Fibroblast of skin of abdomen (primary cell): ENCODE results near the gene SLC24A3.

Experiments used
- DNase-seq: peaks from one replicate; pipeline ENCODE4 v3.0.0-alpha.2; 2013

The SLC24A3 gene

GRCh38 chr20:19272976-19273654, 60.7 kb downstream of the SLC24A3 start:
- no peak for DNase-seq

DNA sequence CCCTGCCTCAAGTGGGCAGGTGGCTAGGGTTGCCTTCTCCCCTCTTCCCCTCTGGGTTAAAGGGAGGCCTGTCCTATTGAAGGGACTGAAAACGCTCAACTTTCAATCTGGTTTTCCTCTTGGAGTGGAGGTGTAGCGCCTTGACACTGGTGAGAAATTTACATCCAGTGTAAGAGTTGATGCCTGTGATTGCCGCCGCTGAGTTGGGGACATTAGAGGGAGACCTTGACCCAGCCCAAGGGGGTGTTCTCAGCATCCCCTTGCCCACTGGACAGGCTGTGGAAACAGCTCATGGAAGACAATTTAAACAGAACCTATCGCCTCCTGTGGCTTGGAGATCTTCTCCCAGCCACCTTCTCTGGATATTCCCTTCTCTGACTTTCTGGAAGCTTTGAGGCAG, 61.6 kb downstream of the SLC24A3 start:
- DNase-seq = no peak

DNA sequence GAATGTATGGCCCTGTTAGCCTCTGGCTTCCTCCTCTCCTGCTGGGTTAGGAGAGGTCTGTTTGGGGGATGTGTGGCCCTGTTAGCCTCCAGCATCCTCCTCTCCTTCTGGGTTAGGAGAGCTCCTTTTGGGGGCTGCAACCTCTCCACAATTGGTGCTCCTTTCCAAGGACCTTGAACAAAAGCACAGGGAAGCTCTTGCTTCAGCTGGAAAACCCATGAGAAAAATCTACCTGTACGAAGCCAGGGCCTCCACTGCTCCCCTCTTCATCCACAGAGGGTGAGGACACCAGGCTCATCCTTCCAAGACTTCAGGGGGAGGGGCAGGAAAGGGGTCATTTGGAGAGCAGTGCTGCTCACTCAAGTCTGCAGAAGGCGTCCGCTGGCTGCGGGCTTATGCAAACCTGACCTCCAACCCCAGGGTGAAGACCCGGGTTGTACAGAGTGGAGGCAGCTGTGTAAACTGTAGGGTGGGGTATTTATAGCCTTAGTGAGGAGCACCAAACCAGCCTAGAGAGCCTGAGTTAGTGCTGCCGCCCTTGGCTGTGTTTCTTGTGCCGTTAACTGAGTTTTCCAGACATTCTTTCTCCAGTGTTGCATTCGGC, 62.1 kb downstream of the SLC24A3 start:
- no peak for DNase-seq

DNA sequence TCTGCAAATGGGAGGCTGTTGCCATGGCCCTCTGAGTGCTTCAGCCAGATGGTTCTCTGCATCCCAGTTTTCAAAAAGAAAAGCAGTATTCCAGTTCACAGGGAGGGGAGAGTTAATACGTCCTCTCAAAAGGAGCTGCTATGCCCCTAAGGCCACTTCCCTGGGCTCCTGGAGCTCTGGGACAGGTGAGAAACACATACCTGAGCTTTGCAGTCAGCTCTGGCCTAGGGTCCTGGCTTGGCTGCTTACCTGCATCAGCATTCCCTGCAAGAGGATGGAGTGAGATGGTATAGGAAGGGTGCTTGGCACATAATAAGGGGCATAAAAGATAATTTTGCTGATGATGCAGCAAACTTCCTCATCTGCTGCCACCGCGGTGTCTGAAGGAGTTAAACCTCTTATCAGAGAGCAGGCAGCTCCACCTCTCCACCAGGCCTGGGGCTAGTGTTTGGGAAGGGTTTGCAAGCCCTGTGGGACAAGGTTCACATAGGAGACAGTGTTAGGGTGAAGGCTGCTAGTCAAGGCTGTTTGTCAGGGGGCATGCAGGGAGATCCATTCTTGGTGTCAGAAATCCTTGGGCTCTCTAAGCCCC, 62.7 kb downstream of the SLC24A3 start:
- no peak for DNase-seq

DNA sequence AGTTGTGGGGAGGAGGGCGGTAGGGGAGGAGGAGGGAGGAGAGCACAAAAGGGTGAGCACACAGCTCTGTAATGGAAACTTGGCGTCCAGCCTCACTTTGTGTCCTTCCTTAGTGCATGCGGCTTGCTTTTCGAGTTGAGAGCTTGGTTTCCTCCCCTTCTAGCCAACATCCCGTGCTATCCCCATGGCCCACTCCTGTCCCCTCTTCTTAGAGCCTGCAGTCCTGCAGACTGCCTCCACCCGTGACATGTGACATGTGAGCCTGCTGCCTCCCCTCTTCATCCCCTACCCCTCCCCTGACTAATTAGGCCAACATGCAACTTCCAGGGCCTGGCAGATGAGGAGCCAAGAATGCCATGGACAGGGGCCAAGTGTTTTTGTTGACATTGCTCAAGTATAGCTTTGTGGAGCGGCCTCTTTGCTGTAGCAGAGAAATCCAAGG, 63.2 kb downstream of the SLC24A3 start:
- DNase-seq = peak; percentile 11

- DNase-seq = no peak
These were observed 64.9 kb downstream of the SLC24A3 start for GRCh38 chr20:19277381-19277780.

DNA sequence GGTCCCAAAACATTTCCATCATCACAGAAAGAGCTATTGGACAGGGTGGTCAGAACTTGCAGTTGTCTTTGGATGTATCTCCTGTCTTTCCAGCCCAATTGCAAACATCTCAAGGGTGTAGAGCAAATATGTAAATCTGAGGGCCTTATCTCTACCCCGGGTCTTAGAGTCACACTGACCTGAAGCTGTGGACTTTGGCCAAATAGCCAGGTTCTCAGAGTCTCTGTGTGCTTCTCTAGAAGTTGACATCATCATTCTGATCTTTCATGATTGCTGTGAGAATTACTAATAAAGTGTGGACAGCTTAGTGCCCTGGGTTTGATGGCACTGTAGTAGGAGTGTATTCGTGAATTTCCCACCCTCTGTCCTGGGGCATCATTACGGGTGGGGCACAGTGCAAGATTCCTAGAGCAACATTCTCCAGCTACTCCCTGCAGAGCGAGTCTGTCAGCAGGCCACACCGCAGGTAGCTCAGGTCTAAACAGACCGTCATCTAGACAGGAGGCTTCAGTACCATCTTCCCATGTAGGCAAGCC, 71.1 kb downstream of the SLC24A3 start:
- DNase-seq = no peak

GRCh38 chr20:19284400-19285178, 72.1 kb downstream of the SLC24A3 start:
- DNase-seq = no peak

DNA sequence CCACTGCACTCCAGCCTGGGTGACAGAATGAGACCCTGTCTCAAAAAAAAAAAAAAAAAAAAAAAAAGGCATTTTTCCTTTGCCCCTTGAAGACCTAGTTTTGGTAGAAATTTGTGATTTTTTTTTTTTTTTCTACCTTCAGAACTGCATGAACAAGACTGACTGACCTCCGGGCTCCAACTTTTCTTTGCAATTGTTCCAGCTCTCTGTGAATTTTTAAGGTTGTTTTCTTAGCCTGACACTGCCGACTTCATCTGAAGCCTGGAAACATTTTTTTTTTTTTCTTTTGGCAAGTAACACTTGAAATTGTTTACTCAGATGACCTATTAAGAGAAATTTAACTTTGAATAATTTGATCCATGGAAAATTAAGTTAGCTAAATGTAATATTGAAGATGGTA, 73.0 kb downstream of the SLC24A3 start:
- no peak for DNase-seq

DNA sequence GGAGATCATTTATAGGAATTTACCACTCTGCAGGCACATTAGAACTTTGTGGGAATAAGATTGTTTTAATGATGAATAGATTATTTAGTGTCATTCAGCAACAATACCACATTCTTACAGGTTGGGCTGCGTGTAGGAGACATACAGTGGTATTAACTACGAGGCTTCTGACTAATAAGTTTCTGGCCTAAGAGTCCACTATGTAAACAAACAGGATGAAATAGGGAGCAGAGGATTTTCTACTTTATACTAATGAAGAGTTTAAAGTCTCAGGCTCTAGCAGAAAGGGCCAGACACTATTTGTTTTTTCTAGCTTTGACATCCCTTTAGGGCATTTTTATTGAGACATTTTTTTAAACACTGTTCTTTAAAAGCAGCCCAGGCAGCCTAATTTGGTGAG, 75.6 kb downstream of the SLC24A3 start:
- no peak for DNase-seq

DNA sequence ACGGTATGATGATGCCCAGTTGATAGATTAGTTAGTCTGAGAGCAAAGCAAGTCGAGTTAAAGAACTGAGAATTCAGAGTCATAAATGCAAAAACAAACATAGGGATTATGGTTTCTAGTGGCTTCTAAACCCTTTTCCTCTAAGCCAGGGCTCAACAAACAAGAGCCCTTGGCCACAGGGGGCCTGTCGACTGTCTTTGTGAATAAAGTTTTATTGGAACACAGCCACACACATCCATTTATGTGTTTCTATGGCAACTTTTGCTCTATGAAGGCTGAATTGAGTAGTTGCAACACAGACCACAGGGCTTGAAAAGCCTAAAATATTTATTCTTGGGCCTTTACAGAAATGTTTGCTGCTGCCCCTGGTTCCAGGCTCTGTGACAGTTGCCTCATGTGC, 76.2 kb downstream of the SLC24A3 start:
- no peak for DNase-seq

DNA sequence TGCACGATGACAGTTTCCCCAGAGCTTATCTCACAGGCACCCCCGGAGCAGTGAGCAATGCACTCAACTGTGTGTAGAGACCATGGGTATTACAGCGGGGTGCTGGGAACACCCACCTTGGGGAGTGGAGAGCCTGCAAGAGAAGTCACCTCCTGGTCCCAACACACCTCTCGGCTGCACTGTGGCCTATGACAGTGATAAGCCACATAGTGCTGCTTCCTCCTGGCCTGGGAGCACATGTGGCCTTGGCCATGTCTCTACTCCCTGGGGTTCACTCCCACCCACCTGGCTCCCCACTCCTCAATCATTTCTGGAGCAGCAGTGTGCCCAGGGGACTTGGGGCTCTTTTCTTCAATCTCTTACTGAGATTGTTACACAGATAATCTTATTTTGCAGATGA, 77.0 kb downstream of the SLC24A3 start:
- no peak for DNase-seq

- DNase-seq = no peak
These were observed 78.8 kb downstream of the SLC24A3 start for GRCh38 chr20:19291024-19291817.

GRCh38 chr20:19291818-19292132, 79.3 kb downstream of the SLC24A3 start:
- no peak for DNase-seq

DNA sequence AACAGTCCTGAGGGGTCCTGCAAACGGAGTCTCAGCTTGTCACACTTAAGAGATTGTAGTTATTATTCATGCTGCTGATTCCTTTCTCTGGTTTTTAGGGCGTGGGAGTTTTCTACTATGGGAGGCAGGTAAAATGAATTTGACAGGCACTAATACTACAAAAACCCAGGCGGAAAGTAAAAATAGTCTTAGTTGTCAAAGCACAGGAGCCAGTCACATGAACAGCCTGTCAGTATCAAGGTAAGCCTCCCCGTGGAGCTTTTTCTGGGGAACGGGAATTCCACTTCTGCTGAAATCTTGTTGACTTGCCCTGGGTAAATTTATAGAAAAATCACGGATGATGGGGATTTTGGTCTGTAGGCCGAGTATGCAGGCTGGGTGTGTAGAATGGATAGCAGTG, 79.8 kb downstream of the SLC24A3 start:
- DNase-seq = no peak

DNA sequence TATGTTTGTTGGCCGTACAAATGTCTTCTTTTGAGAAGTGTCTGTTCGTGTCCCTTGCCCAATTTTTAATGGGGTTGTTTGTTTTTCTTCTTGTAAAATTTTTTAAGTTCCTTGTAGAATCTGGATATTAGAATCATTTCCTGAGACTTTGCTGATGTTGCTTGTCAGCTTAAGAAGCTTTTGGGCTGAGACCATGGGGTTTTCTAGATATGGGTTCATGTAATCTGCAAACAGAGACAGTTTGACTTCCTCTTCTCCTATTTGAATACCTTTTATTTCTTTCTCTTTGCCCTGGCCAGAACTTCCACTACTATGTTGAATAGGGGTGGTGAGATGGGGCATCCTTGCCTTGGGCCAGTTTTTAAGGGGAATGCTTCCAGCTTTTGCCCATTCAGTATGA, 82.6 kb downstream of the SLC24A3 start:
- no peak for DNase-seq

DNA sequence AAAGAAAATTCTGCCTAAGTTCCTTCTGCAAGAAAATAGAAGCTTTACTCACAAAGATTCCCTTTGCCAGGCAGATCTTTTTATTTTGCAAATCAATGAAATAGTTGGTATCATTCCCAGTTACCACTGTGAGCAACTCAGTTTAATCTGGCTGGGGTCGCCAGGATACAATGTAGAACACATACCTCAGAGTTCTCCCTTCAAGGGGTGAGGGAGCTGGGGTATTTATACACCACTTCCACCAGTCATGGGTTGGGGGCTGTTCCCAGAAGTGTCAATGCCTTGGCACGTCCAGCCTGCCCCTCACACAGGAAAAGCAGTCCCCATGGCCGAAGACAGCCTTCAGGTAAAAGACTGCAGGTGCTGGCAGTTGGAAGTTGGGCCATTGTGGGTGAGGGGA, 86.2 kb downstream of the SLC24A3 start:
- DNase-seq = no peak

GRCh38 chr20:19300395-19300794, 88.0 kb downstream of the SLC24A3 start:
- no peak for DNase-seq

- DNase-seq = no peak
These were observed 88.7 kb downstream of the SLC24A3 start for GRCh38 chr20:19301142-19301541.

GRCh38 chr20:19301843-19302242, 89.4 kb downstream of the SLC24A3 start:
- no peak for DNase-seq

- no peak for DNase-seq
These were observed 90.3 kb downstream of the SLC24A3 start for GRCh38 chr20:19302714-19303113.

- DNase-seq = no peak
These were observed 91.9 kb downstream of the SLC24A3 start for GRCh38 chr20:19304389-19304788.
